SK-N-SH treated with all-trans-retinoic acid at 6 μM for 48 hours (cell line): ENCODE measurements around the gene KRT7.

Source experiments
- PATZ1 ChIP-seq: fragments of 250-450 bp; sonication (Bioruptor Pico); IDR thresholded peaks from 2 replicates; pipeline ENCODE4 v1.8.0; 2020; ENCODE audit warnings: mild to moderate bottlenecking, moderate library complexity, borderline replicate concordance
- ZNF8 ChIP-seq: fragments of 450-650 bp; formaldehyde crosslinking; IDR thresholded peaks from 2 replicates; pipeline ENCODE4 v1.5.0; 2020; ENCODE audit warnings: mild to moderate bottlenecking, moderate library complexity
- TF ChIP-seq, protein P1 (sequence below): fragments of 250-450 bp; sonication (Bioruptor Pico); IDR thresholded peaks from 2 replicates; pipeline ENCODE4 v1.5.1; 2021; ENCODE audit warnings: mild to moderate bottlenecking, moderate library complexity

- TF ChIP-seq, protein P1, sequence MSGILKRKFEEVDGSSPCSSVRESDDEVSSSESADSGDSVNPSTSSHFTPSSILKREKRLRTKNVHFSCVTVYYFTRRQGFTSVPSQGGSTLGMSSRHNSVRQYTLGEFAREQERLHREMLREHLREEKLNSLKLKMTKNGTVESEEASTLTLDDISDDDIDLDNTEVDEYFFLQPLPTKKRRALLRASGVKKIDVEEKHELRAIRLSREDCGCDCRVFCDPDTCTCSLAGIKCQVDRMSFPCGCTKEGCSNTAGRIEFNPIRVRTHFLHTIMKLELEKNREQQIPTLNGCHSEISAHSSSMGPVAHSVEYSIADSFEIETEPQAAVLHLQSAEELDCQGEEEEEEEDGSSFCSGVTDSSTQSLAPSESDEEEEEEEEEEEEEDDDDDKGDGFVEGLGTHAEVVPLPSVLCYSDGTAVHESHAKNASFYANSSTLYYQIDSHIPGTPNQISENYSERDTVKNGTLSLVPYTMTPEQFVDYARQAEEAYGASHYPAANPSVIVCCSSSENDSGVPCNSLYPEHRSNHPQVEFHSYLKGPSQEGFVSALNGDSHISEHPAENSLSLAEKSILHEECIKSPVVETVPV: no peak
- TF ChIP-seq PATZ1 (CRISPR knock-in tag): no peak
- TF ChIP-seq ZNF8 (CRISPR knock-in tag): no peak
Measured at GRCh38 chr12:52223406-52224039, 9.5 kb upstream of the KRT7 start.
